ENCODE measurements around the gene HNRNPUL2.
A peak's percentile ranks its signal among the peaks of the same experiment; 100 is the strongest.

HNRNPUL2 gene

DNA sequence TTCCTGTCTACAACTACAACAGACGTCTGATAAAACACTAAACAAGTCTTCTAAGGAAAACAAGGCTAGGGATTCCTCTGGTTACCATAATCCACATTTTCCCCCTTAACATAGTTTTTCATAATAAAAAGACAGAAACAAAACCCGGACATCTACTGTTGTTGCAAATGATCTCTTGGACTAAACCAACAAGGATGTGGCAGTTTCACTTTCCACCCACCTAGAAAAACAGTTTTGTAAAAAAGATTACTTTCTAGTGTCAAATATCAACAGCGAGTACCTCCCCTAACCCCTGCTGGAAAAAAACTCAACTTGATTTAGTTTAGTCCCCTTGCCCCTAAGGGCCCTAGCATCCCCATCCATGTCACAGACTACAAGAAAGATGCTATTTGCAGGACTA, 14.4 kb downstream of the HNRNPUL2 start:
- H3K9me3 ChIP-seq (replicated peaks; ENCODE audit: insufficient read depth, low read length): no peaks in the 10 kb centered on the region
- no peak overlapping the region for H2AFZ ChIP-seq (ENCODE audit: low read length)
- H3K4me2 ChIP-seq (ENCODE audit: low read depth, low read length): peak overlapping the region; percentile 19
- peaks cover 74% of the 10 kb centered on the region for H3F3A ChIP-seq (ENCODE audit: insufficient read depth, low read length)
- H3K4me3 ChIP-seq (ENCODE audit: low read length): no peak overlapping the region
- TF ChIP-seq, protein P1, sequence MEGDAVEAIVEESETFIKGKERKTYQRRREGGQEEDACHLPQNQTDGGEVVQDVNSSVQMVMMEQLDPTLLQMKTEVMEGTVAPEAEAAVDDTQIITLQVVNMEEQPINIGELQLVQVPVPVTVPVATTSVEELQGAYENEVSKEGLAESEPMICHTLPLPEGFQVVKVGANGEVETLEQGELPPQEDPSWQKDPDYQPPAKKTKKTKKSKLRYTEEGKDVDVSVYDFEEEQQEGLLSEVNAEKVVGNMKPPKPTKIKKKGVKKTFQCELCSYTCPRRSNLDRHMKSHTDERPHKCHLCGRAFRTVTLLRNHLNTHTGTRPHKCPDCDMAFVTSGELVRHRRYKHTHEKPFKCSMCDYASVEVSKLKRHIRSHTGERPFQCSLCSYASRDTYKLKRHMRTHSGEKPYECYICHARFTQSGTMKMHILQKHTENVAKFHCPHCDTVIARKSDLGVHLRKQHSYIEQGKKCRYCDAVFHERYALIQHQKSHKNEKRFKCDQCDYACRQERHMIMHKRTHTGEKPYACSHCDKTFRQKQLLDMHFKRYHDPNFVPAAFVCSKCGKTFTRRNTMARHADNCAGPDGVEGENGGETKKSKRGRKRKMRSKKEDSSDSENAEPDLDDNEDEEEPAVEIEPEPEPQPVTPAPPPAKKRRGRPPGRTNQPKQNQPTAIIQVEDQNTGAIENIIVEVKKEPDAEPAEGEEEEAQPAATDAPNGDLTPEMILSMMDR (IDR thresholded peaks at IDR 0.05; ENCODE audit: low read length): no peak
- TF ChIP-seq EZH2phosphoT487 (IDR thresholded peaks at IDR 0.05; ENCODE audit: low read length) (no peak), EZH2 (optimal IDR thresholded peaks at IDR 0.05; ENCODE audit: low read depth, low read length) (no peak)
- peaks cover 15% of the 10 kb centered on the region for H3K36me3 ChIP-seq (replicated peaks; ENCODE audit: insufficient read depth, low read length)
- DNase-seq: peak; percentile 54
- no peaks in the 10 kb centered on the region for H4K20me1 ChIP-seq (ENCODE audit: insufficient read depth, low read length)
- H3K4me1 ChIP-seq (ENCODE audit: low read length): peaks cover 72% of the 10 kb centered on the region
- peaks cover 59% of the 10 kb centered on the region for H3K79me2 ChIP-seq (ENCODE audit: low read length)
- H3K9me2 ChIP-seq (replicated peaks; ENCODE audit: insufficient read depth, low read length): no peaks in the 10 kb centered on the region
- H3K27me3 ChIP-seq (replicated peaks; ENCODE audit: insufficient read depth, low read length): no peaks in the 10 kb centered on the region
- H3K9ac ChIP-seq (ENCODE audit: low read length): peak overlapping the region; percentile 5; the same call in 1 of the 2 replicates
- H3K27ac ChIP-seq (ENCODE audit: low read length): peak overlapping the region; percentile 68

DNA sequence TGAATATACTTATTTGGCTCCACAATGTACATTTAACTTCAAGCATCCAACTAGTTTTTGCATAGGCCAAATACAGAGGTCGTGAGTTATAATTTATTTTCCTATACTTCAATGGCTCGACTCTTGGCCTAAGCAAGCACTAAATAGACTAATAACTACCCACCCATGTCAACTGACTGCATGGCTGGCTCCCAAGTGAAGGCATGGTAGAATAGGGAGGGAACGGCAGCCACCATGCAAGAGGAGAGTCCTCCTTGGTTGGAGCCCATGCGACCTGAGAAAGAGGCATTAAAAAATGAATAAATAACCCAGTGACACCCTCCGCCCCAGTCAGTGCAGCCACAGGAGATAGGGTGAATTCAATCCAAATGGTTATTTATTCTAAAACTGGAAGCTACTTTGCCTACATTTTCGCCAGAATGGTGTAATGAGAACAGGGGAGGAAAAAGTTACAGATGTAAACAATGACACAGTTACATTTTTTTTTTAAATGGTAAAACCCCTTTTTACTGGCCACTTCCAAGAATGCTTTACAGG, 14.9 kb downstream of the HNRNPUL2 start:
- Histone ChIP-seq H3K9me3 (replicated peaks; ENCODE audit: insufficient read depth, low read length) (no peaks in the 10 kb centered on the region), H3F3A (ENCODE audit: insufficient read depth, low read length) (peaks cover 71% of the 10 kb centered on the region), H3K9ac (ENCODE audit: low read length) (no peak overlapping the region), H3K9me2 (replicated peaks; ENCODE audit: insufficient read depth, low read length) (no peaks in the 10 kb centered on the region), H3K79me2 (ENCODE audit: low read length) (peaks cover 56% of the 10 kb centered on the region), H3K27ac (ENCODE audit: low read length) (peak overlapping the region; percentile 68; the same call in 1 of the 2 replicates), H3K4me3 (ENCODE audit: low read length) (no peak overlapping the region), H3K36me3 (replicated peaks; ENCODE audit: insufficient read depth, low read length) (peaks cover 15% of the 10 kb centered on the region), H2AFZ (ENCODE audit: low read length) (no peak overlapping the region), H3K27me3 (replicated peaks; ENCODE audit: insufficient read depth, low read length) (no peaks in the 10 kb centered on the region), H4K20me1 (ENCODE audit: insufficient read depth, low read length) (no peaks in the 10 kb centered on the region), H3K4me1 (ENCODE audit: low read length) (peaks cover 71% of the 10 kb centered on the region), H3K4me2 (ENCODE audit: low read depth, low read length) (peak overlapping the region; percentile 19)
- DNase-seq: no peak
- TF ChIP-seq EZH2phosphoT487 (IDR thresholded peaks at IDR 0.05; ENCODE audit: low read length): no peak
- TF ChIP-seq, protein P1 (IDR thresholded peaks at IDR 0.05; ENCODE audit: low read length): no peak
- no peak for TF ChIP-seq EZH2 (optimal IDR thresholded peaks at IDR 0.05; ENCODE audit: low read depth, low read length)

DNA sequence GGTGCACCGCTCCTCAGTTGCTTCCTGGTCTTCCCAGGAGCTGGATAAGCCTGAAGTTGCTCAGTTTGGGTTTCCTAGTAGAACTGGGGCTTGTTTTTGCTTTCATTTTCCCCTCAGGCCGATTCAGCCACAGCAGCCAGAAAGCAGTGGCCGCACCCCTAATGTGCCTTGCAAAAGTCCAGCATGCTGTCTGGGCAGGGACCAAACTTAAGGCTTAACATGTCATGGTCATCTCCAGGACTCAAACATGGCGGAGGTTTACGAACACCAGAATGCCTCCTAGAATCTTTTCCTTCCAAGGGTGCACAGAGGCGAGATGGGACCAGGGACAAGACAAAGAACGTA, 17.3 kb downstream of the HNRNPUL2 start:
- DNase-seq: peak; percentile 48
- Histone ChIP-seq H3K4me1 (ENCODE audit: low read length) (peaks cover 61% of the 10 kb centered on the region), H3K9me2 (replicated peaks; ENCODE audit: insufficient read depth, low read length) (no peaks in the 10 kb centered on the region), H4K20me1 (ENCODE audit: insufficient read depth, low read length) (no peaks in the 10 kb centered on the region), H2AFZ (ENCODE audit: low read length) (peak overlapping the region; percentile 80), H3K9ac (ENCODE audit: low read length) (peak overlapping the region; percentile 93), H3K9me3 (replicated peaks; ENCODE audit: insufficient read depth, low read length) (no peaks in the 10 kb centered on the region), H3K79me2 (ENCODE audit: low read length) (peaks cover 41% of the 10 kb centered on the region), H3K27ac (ENCODE audit: low read length) (peak overlapping the region; percentile 93), H3F3A (ENCODE audit: insufficient read depth, low read length) (peaks cover 66% of the 10 kb centered on the region), H3K36me3 (replicated peaks; ENCODE audit: insufficient read depth, low read length) (no peaks in the 10 kb centered on the region), H3K4me2 (ENCODE audit: low read depth, low read length) (peak overlapping the region; percentile 96), H3K27me3 (replicated peaks; ENCODE audit: insufficient read depth, low read length) (no peaks in the 10 kb centered on the region), H3K4me3 (ENCODE audit: low read length) (peak overlapping the region; percentile 70)
- TF ChIP-seq EZH2phosphoT487 (IDR thresholded peaks at IDR 0.05; ENCODE audit: low read length): no peak
- TF ChIP-seq, protein P1 (IDR thresholded peaks at IDR 0.05; ENCODE audit: low read length): no peak
- TF ChIP-seq EZH2 (optimal IDR thresholded peaks at IDR 0.05; ENCODE audit: low read depth, low read length): no peak
